Glutamatergic neuron (in vitro differentiated cells): ENCODE measurements around the gene IFIT1. TPM values are rescaled to one million over a fixed set of nuclear protein-coding genes. Genes with fewer than 3 reads are reported as not detected.

Experiments used
- DNase-seq: peaks from one replicate; pipeline ENCODE4 v3.0.0; 2022
- H3K27ac Mint-ChIP-seq: one replicate; pipeline ENCODE4 v1.8.0; 2020; ENCODE audit warnings: mild to moderate bottlenecking, mixed read lengths, inconsistent platforms; ENCODE audit not compliant: unreplicated experiment
- H3K27me3 Mint-ChIP-seq: one replicate; pipeline ENCODE4 v1.8.0; 2020; ENCODE audit warnings: mild to moderate bottlenecking, moderate library complexity, mixed read lengths, inconsistent platforms; ENCODE audit not compliant: unreplicated experiment
- H3K36me3 Mint-ChIP-seq: one replicate; pipeline ENCODE4 v1.8.0; 2020; ENCODE audit warnings: mild to moderate bottlenecking, mixed read lengths, inconsistent platforms; ENCODE audit not compliant: unreplicated experiment
- H3K4me1 Mint-ChIP-seq: one replicate; pipeline ENCODE4 v1.8.0; 2020; ENCODE audit warnings: mild to moderate bottlenecking, low read depth, mixed read lengths, inconsistent platforms; ENCODE audit not compliant: unreplicated experiment
- H3K4me3 Mint-ChIP-seq: one replicate; pipeline ENCODE4 v1.8.0; 2020; ENCODE audit warnings: mild to moderate bottlenecking, mixed read lengths, inconsistent platforms; ENCODE audit not compliant: unreplicated experiment
- H3K9me3 Mint-ChIP-seq: one replicate; pipeline ENCODE4 v1.8.0; 2020; ENCODE audit warnings: mild to moderate bottlenecking, moderate library complexity, mixed read lengths, inconsistent platforms; ENCODE audit not compliant: unreplicated experiment
- total RNA-seq: library from RNA; stranded (reverse); fragmentation: NEBNext Ultra II Directional; extraction: Animal tissue kit (Norgen Biotek cat#: 25700); gene quantifications from one replicate; pipeline ENCODE4 v1.2.1, GENCODE V29; 2021; ENCODE audit not compliant: unreplicated experiment
- TF ChIP-seq, protein P1 (sequence below): fragments of 200-600 bp; sonication (generic); IDR thresholded peaks from one replicate; pipeline ENCODE4 v1.5.0; 2021; ENCODE audit not compliant: partially characterized antibody, unreplicated experiment

The IFIT1 gene
- total RNA-seq, 1 donor from 2014 or later: not detected

DNA sequence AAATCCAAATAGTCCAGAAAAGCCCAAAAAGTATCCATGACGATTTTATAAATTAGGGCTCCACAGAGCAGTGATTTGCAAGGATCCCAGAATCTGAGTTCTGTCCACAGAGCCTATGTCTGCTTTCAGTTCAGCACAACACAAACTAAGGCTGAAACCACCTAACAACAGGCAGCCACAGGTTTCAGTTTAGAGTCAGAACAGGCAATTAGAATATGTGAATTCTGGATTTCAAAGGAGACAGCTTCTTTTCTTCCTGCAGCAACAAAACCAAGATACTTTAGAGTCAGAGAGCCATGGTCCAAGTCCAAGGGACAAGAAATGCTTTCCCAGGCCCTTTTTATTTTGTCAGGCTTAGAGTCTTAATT lies 41.0 kb upstream of the IFIT1 start:
- Mint-ChIP-seq H3K36me3 (no peaks in the 10 kb centered on the region), H3K9me3 (no peaks in the 10 kb centered on the region), H3K4me1 (peaks cover 6% of the 10 kb centered on the region), H3K27me3 (peaks cover 2% of the 10 kb centered on the region), H3K4me3 (no peak overlapping the region), H3K27ac (no peak overlapping the region)
- DNase-seq: no peak
- TF ChIP-seq, protein P1, sequence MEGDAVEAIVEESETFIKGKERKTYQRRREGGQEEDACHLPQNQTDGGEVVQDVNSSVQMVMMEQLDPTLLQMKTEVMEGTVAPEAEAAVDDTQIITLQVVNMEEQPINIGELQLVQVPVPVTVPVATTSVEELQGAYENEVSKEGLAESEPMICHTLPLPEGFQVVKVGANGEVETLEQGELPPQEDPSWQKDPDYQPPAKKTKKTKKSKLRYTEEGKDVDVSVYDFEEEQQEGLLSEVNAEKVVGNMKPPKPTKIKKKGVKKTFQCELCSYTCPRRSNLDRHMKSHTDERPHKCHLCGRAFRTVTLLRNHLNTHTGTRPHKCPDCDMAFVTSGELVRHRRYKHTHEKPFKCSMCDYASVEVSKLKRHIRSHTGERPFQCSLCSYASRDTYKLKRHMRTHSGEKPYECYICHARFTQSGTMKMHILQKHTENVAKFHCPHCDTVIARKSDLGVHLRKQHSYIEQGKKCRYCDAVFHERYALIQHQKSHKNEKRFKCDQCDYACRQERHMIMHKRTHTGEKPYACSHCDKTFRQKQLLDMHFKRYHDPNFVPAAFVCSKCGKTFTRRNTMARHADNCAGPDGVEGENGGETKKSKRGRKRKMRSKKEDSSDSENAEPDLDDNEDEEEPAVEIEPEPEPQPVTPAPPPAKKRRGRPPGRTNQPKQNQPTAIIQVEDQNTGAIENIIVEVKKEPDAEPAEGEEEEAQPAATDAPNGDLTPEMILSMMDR: no peak

DNA sequence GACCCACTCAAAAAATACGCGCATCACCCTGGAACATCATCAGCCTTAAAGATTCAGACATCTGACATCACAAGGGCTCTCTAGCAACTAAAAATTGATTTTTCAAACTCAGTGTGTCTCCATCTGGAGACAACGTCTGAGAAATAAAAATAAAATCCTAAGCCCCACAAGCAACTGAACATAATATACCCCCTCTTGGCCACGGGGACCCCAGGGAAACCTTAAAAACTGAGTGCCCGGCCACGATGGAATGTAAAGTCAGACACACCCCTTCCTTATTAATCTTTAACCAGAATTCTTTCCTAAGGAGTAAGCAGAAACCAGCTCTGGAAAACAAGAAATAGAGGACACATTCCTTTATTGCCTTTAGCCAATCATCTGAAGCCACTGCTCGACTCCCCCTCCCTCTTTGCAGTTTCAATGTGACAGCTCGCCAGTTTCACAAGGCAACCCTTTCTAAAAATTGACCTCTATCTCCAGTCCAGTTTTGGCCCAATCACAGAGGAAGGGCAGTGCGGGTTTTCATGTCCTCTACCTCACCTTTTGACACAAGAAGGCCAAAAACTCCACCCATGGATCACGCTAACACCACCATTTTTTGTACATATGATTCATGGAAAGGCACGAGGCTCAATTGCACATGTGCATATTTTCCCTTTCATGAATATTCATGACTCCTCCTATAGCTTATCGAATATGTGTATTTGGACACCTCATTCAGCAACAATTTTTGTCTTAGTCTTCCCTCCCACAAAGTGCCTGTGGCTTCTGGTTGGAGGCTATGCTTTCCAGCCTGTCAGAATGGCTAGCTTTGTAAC lies 40.4 kb upstream of the IFIT1 start:
- H3K27me3 Mint-ChIP-seq: peaks cover 2% of the 10 kb centered on the region
- TF ChIP-seq, protein P1: no peak
- H3K9me3 Mint-ChIP-seq: no peaks in the 10 kb centered on the region
- no peak overlapping the region for H3K27ac Mint-ChIP-seq
- no peaks in the 10 kb centered on the region for H3K36me3 Mint-ChIP-seq
- H3K4me1 Mint-ChIP-seq: peaks cover 3% of the 10 kb centered on the region
- H3K4me3 Mint-ChIP-seq: no peak overlapping the region
- no peak for DNase-seq

DNA sequence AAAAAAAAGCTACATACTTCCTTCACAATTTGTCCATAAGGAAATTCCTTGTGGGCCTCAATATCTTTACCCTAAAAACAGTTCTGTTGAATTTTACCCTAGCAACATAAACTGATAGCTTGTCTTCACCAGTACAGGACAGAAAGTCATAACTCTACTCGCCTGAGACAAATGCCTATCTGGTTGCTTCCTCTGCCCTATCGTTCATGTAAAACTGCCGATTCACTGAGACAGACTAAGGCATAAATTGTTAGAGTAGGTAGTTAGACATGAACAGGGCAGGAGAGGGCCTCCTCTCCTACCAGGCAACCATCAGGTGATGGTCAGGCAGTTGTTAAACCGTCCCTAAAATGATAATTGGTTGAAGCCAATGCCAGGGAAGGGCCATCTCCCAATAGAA lies 39.6 kb upstream of the IFIT1 start:
- TF ChIP-seq, protein P1: no peak
- no peak overlapping the region for H3K27ac Mint-ChIP-seq
- H3K27me3 Mint-ChIP-seq: peaks cover 2% of the 10 kb centered on the region
- H3K4me1 Mint-ChIP-seq: peaks cover 3% of the 10 kb centered on the region
- no peak for DNase-seq
- no peak overlapping the region for H3K4me3 Mint-ChIP-seq
- no peaks in the 10 kb centered on the region for H3K9me3 Mint-ChIP-seq
- H3K36me3 Mint-ChIP-seq: no peaks in the 10 kb centered on the region

DNA sequence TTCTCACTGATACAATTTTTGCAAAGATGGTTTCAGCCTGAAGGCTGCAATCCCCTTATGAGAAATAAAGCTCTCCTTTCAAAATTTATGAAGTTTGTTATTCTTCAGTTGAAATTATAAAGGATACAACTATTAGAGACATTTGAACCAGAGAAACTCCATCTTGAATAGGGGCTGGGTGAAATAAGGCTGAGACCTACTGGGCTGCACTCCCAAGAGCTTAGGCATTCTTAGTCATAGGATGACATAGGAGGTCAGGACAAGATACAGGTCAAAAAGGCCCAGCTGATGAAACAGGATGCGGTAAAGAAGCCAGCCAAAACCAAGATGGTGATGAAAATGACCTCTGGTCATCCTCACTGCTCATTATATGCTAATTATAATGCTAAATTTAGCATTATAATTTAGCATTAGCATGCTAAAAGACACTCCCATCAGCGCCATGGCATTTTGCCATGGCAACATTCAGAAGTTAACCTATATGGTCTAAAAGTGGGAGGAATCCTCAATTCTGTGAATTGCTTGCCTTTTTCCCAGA lies 37.0 kb upstream of the IFIT1 start:
- H3K4me3 Mint-ChIP-seq: no peak overlapping the region
- TF ChIP-seq, protein P1: no peak
- DNase-seq: no peak
- peaks cover 2% of the 10 kb centered on the region for H3K27me3 Mint-ChIP-seq
- peaks cover 3% of the 10 kb centered on the region for H3K4me1 Mint-ChIP-seq
- H3K36me3 Mint-ChIP-seq: no peaks in the 10 kb centered on the region
- H3K27ac Mint-ChIP-seq: no peak overlapping the region
- no peaks in the 10 kb centered on the region for H3K9me3 Mint-ChIP-seq

DNA sequence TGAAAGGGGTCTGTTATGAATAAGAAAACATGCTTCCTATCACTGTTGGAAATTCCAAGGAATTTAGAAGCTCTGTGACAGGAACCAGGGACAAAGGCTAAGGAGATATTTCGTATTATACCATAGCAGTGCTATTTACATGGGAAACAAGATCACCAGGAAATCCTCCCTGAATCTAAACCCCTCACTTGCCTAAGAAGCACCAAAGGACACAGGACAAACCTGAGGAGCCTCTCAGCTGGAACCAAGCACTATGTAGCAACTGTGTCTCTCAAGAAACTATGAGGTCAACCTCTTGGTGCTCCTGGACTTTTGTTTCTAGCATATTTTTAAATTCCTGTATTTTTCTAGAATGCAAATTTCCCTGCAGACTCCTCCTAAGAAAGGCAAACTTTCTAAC lies 35.3 kb upstream of the IFIT1 start:
- TF ChIP-seq, protein P1: no peak
- Mint-ChIP-seq H3K36me3 (no peaks in the 10 kb centered on the region), H3K9me3 (no peaks in the 10 kb centered on the region), H3K27ac (no peak overlapping the region), H3K4me3 (no peak overlapping the region), H3K27me3 (peaks cover under 1% of the 10 kb centered on the region), H3K4me1 (peaks cover under 1% of the 10 kb centered on the region)
- DNase-seq: no peak
